Liver (tissue), 9 donors: ENCODE measurements around the gene ARHGEF26. TPM values are rescaled to one million over a fixed set of nuclear protein-coding genes. Genes with fewer than 3 reads are reported as not detected.

Experiments used
- DNase-seq: peaks from one replicate; pipeline ENCODE4 v3.0.0-alpha.2; 2017; ENCODE audit warnings: low spot score
- H3K27ac ChIP-seq, 2 donors: one replicate each; pipeline ENCODE4 v1.7.0; 2013; ENCODE audit warnings: inconsistent platforms in 2 of 2, low read length in 2 of 2, control low read depth in 1 of 2, low read depth in 1 of 2, mild to moderate bottlenecking in 1 of 2
- H3K27me3 ChIP-seq, 4 donors: one replicate each; pipeline versions ENCODE4 v1.6.1 to v1.7.0; 2013; ENCODE audit warnings: low read length in 3 of 4, inconsistent platforms in 1 of 4, mild to moderate bottlenecking in 1 of 4, moderate library complexity in 1 of 4; ENCODE audit not compliant: control insufficient read depth in 4 of 4, insufficient read depth in 4 of 4
- H3K36me3 ChIP-seq, 4 donors: one replicate each; pipeline versions ENCODE4 v1.6.1 to v1.7.0; 2013; ENCODE audit warnings: low read length in 3 of 4, mild to moderate bottlenecking in 3 of 4, low read depth in 1 of 4, moderate library complexity in 1 of 4; ENCODE audit not compliant: control insufficient read depth in 4 of 4, insufficient read depth in 3 of 4
- H3K4me1 ChIP-seq, 4 donors: one replicate each; pipeline versions ENCODE4 v1.6.1 to v1.7.0; 2013; ENCODE audit warnings: low read length in 3 of 4, mild to moderate bottlenecking in 3 of 4, moderate library complexity in 1 of 4; ENCODE audit not compliant: control insufficient read depth in 4 of 4, insufficient read depth in 4 of 4
- H3K4me3 ChIP-seq, 3 donors: one replicate each; pipeline versions ENCODE4 v1.6.1 to v1.7.0; 2013; ENCODE audit warnings: low read length in 3 of 3, control low read depth in 1 of 3, low read depth in 1 of 3, mild to moderate bottlenecking in 1 of 3
- H3K9ac ChIP-seq, 2 donors: one replicate each; pipeline ENCODE4 v1.7.0; 2013; ENCODE audit warnings: low read length in 2 of 2, mild to moderate bottlenecking in 2 of 2, moderate library complexity in 2 of 2, control low read depth in 1 of 2, low read depth in 1 of 2
- H3K9me3 ChIP-seq, 4 donors: one replicate each; pipeline versions ENCODE4 v1.6.1 to v1.7.0; 2013; ENCODE audit warnings: low read length in 3 of 4; ENCODE audit not compliant: control insufficient read depth in 4 of 4
- CTCF ChIP-seq: fragments of 150-350 bp; IDR thresholded peaks from 2 replicates; pipeline ENCODE4 v1.5.1; 2017; ENCODE audit warnings: improper control_type of control experiment, low read depth, low read length; ENCODE audit not compliant: missing input control
- EGR1 ChIP-seq, 2 donors: IDR thresholded peaks; 2 replicates each; pipeline ENCODE4 v1.6.1; 2016 to 2018; ENCODE audit warnings: antibody characterized with exemption in 2 of 2, low read depth in 2 of 2
- GABPA ChIP-seq, 2 donors: IDR thresholded peaks in 1 of 2; conservative IDR thresholded peaks in 1 of 2; 2 replicates each; pipeline ENCODE4 v1.6.1; 2016; ENCODE audit warnings: antibody characterized with exemption in 2 of 2, mild to moderate bottlenecking in 1 of 2, moderate library complexity in 1 of 2
- HNF4A ChIP-seq, 2 donors: conservative IDR thresholded peaks; 2 replicates each; pipeline ENCODE4 v1.6.1; 2016; ENCODE audit warnings: antibody characterized with exemption in 2 of 2, mild to moderate bottlenecking in 2 of 2
- HNF4G ChIP-seq: IDR thresholded peaks from 2 replicates; pipeline ENCODE4 v1.6.1; 2016; ENCODE audit warnings: antibody characterized with exemption
- JUND ChIP-seq, 2 donors: IDR thresholded peaks; 2 replicates each; pipeline ENCODE4 v1.6.1; 2016; ENCODE audit warnings: antibody characterized with exemption in 2 of 2
- MAX ChIP-seq: IDR thresholded peaks from 2 replicates; pipeline ENCODE4 v1.6.1; 2016; ENCODE audit warnings: antibody characterized with exemption
- NR2F2 ChIP-seq: IDR thresholded peaks from 2 replicates; pipeline ENCODE4 v1.6.1; 2016; ENCODE audit warnings: antibody characterized with exemption
- REST ChIP-seq: IDR thresholded peaks from 2 replicates; pipeline ENCODE4 v1.6.1; 2016; ENCODE audit warnings: antibody characterized with exemption, mild to moderate bottlenecking
- RXRA ChIP-seq, 2 donors: IDR thresholded peaks; 2 replicates each; pipeline ENCODE4 v1.6.1; 2017 to 2018; ENCODE audit warnings: antibody characterized with exemption in 2 of 2, mild to moderate bottlenecking in 1 of 2
- TAF1 ChIP-seq: conservative IDR thresholded peaks from 2 replicates; pipeline ENCODE4 v1.6.1; 2016; ENCODE audit warnings: antibody characterized with exemption, mild to moderate bottlenecking
- YY1 ChIP-seq: IDR thresholded peaks from 2 replicates; pipeline ENCODE4 v1.6.1; 2016; ENCODE audit warnings: antibody characterized with exemption, mild to moderate bottlenecking
- ZBTB33 ChIP-seq: IDR thresholded peaks from 2 replicates; pipeline ENCODE4 v1.6.1; 2016; ENCODE audit warnings: antibody characterized with exemption
- WGBS: extraction: QIAGEN DNeasy Blood & Tissue Kit; methylation state at CpG from one replicate; pipeline ENCODE4 v1.1.7; 2013; 5-methylcytosine and 5-hydroxymethylcytosine counted together
- polyA plus RNA-seq, 2 donors: library from polyadenylated mRNA; stranded (reverse) in 1 of 2; unstranded in 1 of 2; fragments of 200-250 nt in 1 of 2; fragments of >200 nt in 1 of 2; fragmentation: Nextera tagmentation in 1 of 2; extraction: Ambion mirVana in 1 of 2; gene quantifications; one replicate each; pipeline versions ENCODE4 v1.2.1 to v1.2.3, GENCODE V29; 2013 to 2015
- total RNA-seq, 2 donors: library from RNA; depleted of rRNA; stranded (reverse); fragments of >200 nt; gene quantifications; one replicate each; pipeline ENCODE4 v1.2.3, GENCODE V29; 2014
- donor health status: healthy.
- donor health status: healthy.
- donor health status: healthy.
- donor health status: healthy.
- donor health status: healthy.

ARHGEF26 gene
- total and polyA plus RNA-seq, 4 donors, result 1.4 to 27.9 (median 18.7) TPM

- DNase-seq, result no peak
- Histone ChIP-seq H3K27ac (no peak overlapping the region), H3K9ac (no peak overlapping the region), H3K36me3 (peaks cover 4 to 26% (median 7%) of the 10 kb centered on the region in 4 donors), H3K27me3 (no peaks in the 10 kb centered on the region), H3K9me3 (no peaks in the 10 kb centered on the region), H3K4me3 (no peak overlapping the region), H3K4me1 (no peaks in the 10 kb centered on the region)
- WGBS, result 89% methylated on average over 5 of the region's 5 CpGs
- TF ChIP-seq ZBTB33 (no peak), YY1 (no peak), GABPA (IDR thresholded peaks at IDR 0.05 in 1 of 2, conservative IDR thresholded peaks at IDR 0.05 in 1 of 2) (no peak), HNF4G (no peak), NR2F2 (no peak), JUND (IDR thresholded peaks at IDR 0.05) (no peak), EGR1 (IDR thresholded peaks at IDR 0.05; ENCODE audit: low read depth in 2 of 2) (no peak), CTCF (no peak), MAX (no peak), RXRA (IDR thresholded peaks at IDR 0.05) (no peak)
Measured at GRCh38 chr3:154152741-154153140, 31.6 kb downstream of the ARHGEF26 start.

GRCh38 chr3:154156530-154156929 lies 35.3 kb downstream of the ARHGEF26 start:
- Histone ChIP-seq H3K27me3 (no peaks in the 10 kb centered on the region), H3K36me3 (peaks cover 4 to 16% (median 6%) of the 10 kb centered on the region in 4 donors), H3K9ac (no peak overlapping the region), H3K4me1 (peaks cover 0 to 6% (median 0%) of the 10 kb centered on the region in 4 donors), H3K4me3 (no peak overlapping the region), H3K9me3 (no peaks in the 10 kb centered on the region), H3K27ac (no peak overlapping the region)
- 99% methylated on average over 1 of the region's 1 CpG for WGBS
- TF ChIP-seq HNF4A (conservative IDR thresholded peaks at IDR 0.05) (no peak), ZBTB33 (no peak)
- DNase-seq, result no peak

- H3K36me3 ChIP-seq, result peaks cover 0 to 2% (median 0%) of the 10 kb centered on the region in 4 donors
- peaks cover 0 to 6% (median 0%) of the 10 kb centered on the region in 4 donors for H3K4me1 ChIP-seq
- H3K27ac ChIP-seq, result no peak overlapping the region
- no peaks in the 10 kb centered on the region for H3K27me3 ChIP-seq
- no peaks in the 10 kb centered on the region for H3K9me3 ChIP-seq
- no peak overlapping the region for H3K9ac ChIP-seq
- DNase-seq, result no peak
- TF ChIP-seq GABPA (IDR thresholded peaks at IDR 0.05 in 1 of 2, conservative IDR thresholded peaks at IDR 0.05 in 1 of 2), result no peak
- TF ChIP-seq TAF1, result no peak
- no peak for TF ChIP-seq JUND (IDR thresholded peaks at IDR 0.05)
- no peak for TF ChIP-seq REST
- H3K4me3 ChIP-seq, result no peak overlapping the region
Measured at GRCh38 chr3:154161806-154162205, 40.6 kb downstream of the ARHGEF26 start.
